HUES48 (cell line): ENCODE data around the gene NFYC.

Experiments
- H3K27ac ChIP-seq: one replicate; pipeline ENCODE4 v1.7.0; 2013; ENCODE audit warnings: low read depth, low read length, inconsistent platforms
- H3K27me3 ChIP-seq: 2 replicates; pipeline ENCODE4 v1.6.1; 2013; ENCODE audit warnings: mild to moderate bottlenecking, low read length; ENCODE audit not compliant: control insufficient read depth, insufficient read depth
- H3K36me3 ChIP-seq: 2 replicates; pipeline ENCODE4 v1.6.1; 2013; ENCODE audit warnings: low read length; ENCODE audit not compliant: control insufficient read depth, insufficient read depth
- H3K4me1 ChIP-seq: 2 replicates; pipeline ENCODE4 v1.6.1; 2013; ENCODE audit warnings: mild to moderate bottlenecking, low read length; ENCODE audit not compliant: control insufficient read depth, insufficient read depth
- H3K4me3 ChIP-seq: 2 replicates; pipeline ENCODE4 v1.5.1; 2013; ENCODE audit warnings: mild to moderate bottlenecking, low read depth, low read length
- H3K9ac ChIP-seq: 2 replicates; pipeline ENCODE4 v1.6.1; 2013; ENCODE audit warnings: mild to moderate bottlenecking, low read depth, low read length, moderate library complexity
- H3K9me3 ChIP-seq: 2 replicates; pipeline ENCODE4 v1.6.1; 2013; ENCODE audit warnings: low read length; ENCODE audit not compliant: control insufficient read depth, insufficient read depth

The NFYC gene

DNA sequence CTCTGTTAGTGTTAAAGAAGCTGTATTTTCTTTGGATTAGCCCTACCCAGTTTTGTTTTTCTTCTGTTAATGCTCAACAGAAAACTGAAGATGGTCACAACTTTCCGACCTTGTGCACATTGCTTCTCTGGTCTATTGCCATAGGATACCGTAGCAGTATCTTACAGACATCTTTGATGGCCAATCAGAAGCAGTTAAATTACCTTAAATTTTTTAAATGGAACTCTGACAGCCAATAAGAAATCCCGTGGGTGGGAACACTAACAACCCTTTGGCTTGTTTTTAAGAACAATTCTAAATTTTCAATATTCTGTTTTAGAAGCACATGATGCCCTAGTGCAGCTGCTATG, 17.2 kb downstream of the NFYC start:
- Histone ChIP-seq H3K9ac (peak overlapping the region; percentile 94), H3K27me3 (no peaks in the 10 kb centered on the region), H3K27ac (peak overlapping the region; percentile 94), H3K4me1 (peaks cover 35% of the 10 kb centered on the region), H3K4me3 (peak overlapping the region; percentile 85), H3K9me3 (no peaks in the 10 kb centered on the region), H3K36me3 (peaks cover 4% of the 10 kb centered on the region)

DNA sequence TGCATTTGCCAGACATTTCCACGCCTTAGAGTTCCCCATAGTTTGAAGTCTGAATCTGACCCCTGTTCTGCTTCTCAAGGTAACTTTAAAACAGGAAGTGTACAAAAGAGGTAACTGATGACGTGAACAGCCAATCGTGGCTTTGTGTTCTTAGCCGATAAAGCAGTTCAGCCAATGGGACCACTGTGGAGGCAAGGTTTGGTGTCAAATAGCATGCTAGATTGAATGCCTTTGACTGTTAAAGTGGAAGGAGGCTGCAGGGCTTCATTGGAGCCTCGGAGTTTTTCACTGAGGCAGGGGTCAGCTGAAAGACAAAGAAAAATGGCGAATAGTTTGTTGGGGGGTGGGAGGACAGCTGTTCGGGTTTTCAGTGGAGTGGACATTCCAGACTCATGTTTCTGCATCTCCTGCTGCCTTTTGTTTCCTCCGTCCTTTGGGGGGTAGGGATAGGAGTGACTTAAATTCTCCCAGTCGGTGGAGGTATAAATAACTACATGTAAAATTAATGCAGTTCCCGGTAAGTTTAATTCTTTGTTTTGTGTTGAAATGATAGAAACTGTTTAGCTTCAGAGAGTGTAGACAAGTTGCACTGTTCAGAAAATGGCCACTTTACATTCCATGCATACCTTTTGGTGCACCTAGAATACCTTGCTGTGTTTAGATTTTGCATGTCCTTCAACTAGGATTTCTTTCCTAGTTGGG, 17.7 kb downstream of the NFYC start:
- Histone ChIP-seq H3K27ac (peak overlapping the region; percentile 94), H3K4me1 (peaks cover 33% of the 10 kb centered on the region), H3K36me3 (peaks cover 7% of the 10 kb centered on the region), H3K9ac (peak overlapping the region; percentile 94), H3K27me3 (no peaks in the 10 kb centered on the region), H3K4me3 (peak overlapping the region; percentile 85), H3K9me3 (no peaks in the 10 kb centered on the region)

DNA sequence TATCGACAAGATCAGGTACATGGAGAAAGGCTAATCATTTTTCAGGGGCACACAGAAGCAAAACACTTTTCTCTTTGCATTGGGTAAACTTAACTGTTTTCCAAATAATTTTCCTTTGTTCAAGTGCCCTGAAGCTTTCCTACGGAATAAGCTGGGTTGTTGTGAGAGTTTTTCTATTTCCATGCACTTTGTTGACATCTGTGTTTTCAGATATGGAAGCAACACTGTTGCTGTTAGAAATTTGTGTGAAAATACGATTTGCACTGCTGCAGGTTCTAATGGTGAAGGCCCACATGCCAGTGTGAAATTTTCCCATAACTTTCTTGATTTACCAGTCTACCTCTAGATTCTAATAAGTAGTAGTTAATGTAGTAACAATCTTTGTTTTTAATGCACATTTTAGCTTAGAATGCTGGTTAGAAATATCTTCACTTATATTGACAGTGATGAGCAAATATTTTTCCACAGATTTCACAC, 18.3 kb downstream of the NFYC start:
- H3K4me3 ChIP-seq: peak overlapping the region; percentile 85
- H3K27me3 ChIP-seq: no peaks in the 10 kb centered on the region
- H3K9me3 ChIP-seq: no peaks in the 10 kb centered on the region
- H3K36me3 ChIP-seq: peaks cover 7% of the 10 kb centered on the region
- H3K27ac ChIP-seq: peak overlapping the region; percentile 94
- H3K4me1 ChIP-seq: peaks cover 31% of the 10 kb centered on the region
- H3K9ac ChIP-seq: peak overlapping the region; percentile 94

DNA sequence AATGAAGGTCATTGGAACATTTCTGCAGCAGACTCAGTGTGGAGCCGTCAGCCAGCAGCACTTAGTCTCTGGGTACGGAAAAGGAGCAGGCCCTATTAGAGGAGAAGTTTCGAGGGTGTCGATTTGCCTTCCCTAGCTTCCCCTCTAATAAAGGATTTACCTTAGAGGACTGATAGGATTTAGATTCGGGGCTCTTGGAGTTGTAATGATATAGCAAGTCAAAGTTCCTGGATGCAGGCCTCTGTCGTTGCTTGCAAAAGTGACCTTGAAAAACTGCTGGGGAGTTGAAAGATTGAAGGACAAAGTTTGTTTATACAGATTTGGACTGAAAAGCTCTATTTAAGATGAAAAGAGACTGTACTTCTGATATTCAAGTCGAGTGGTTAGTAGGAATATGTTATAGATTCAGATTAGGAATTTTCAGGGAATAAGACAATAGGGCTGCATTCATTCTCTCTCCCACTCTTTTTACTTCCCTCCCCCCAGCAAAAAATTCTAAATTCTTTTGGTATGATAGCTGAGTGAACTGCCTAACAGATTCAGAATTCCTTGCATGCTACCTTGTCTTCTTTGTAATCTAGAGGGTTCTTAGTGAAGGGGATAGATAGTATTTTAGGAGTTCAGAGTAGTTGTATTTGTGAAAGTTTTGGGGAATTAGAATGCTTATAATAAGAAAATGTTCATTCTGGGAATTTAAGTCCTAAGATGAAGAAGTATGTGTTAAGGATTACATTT, 19.2 kb downstream of the NFYC start:
- H3K27me3 ChIP-seq: no peaks in the 10 kb centered on the region
- peaks cover 7% of the 10 kb centered on the region for H3K36me3 ChIP-seq
- peak overlapping the region; percentile 85 for H3K4me3 ChIP-seq
- H3K27ac ChIP-seq: peak overlapping the region; percentile 69
- no peaks in the 10 kb centered on the region for H3K9me3 ChIP-seq
- peak overlapping the region; percentile 94 for H3K9ac ChIP-seq
- peaks cover 25% of the 10 kb centered on the region for H3K4me1 ChIP-seq

DNA sequence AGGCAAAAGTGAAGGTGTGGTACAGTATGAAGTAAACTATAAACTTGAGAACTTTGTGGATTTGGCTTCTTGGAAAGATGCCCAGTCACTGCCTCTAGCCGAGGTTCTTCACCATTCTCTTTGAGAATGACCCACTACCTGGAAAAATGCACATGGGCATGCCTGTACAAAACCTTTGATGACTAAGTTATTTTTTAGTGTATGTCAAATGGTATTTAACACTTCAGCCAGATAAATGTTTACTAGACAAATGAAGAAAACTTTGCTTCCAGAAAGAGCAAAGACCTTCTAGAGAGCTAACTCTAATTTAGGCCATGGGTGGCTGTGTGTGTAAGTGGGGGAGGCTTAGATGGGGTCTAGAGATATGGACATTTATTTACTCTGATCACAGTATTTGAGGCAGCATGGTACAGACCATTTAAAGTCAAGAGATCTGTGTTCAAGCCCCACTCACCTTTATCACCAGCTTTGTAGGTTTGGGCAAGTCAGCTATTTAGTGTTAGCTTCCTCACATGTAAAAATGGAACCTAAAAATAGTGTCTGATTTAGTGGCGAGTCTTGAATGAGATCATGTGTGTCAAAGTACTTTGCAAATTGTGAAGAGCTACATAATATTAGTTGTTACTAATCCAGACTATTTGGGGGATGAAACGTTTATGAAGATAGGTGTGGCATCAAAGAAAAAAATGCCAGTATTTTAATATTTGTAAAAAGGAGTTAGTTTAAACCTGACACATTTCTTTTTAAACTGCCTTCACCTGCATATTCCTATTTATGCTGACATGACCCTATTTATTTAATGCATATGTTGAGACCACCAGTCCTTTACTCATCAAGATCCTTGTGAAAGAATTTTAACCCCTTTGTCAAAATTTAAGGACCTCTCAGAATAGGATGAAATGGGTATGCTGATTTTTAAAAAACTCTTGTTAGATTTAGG, 20.2 kb downstream of the NFYC start:
- no peaks in the 10 kb centered on the region for H3K27me3 ChIP-seq
- H3K9ac ChIP-seq: no peak overlapping the region; the same call in 1 of the 2 replicates
- peaks cover 25% of the 10 kb centered on the region for H3K4me1 ChIP-seq
- H3K36me3 ChIP-seq: peaks cover 7% of the 10 kb centered on the region
- H3K4me3 ChIP-seq: peak overlapping the region; percentile 85
- H3K9me3 ChIP-seq: no peaks in the 10 kb centered on the region
- H3K27ac ChIP-seq: peak overlapping the region; percentile 59

DNA sequence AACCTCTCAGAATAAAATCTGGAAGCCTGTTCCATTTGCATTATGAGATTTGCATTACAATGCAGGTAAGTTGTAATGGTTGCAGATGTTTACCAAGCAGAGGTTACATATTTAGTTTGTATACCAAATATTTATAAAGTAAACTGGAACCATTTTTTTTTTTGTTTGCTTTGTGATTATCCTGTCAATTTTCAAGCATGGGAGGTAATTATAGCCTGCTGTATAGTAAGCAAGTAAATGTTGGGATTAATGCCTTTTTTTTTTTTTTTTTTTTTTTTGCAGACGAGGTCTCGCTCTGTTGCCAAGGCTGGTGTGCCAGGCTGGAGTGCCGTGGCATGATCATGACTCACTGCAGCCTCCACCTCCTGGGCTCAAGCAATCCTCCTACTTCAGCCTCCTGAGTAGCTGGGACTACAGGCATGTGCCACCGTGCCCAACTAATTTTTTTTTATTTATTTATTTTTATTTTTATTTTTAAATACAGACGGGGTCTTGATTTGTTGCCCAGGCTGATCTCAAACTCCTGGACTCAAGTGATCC, 21.0 kb downstream of the NFYC start:
- Histone ChIP-seq H3K9me3 (no peaks in the 10 kb centered on the region), H3K27ac (peak overlapping the region; percentile 37), H3K27me3 (no peaks in the 10 kb centered on the region), H3K4me1 (peaks cover 25% of the 10 kb centered on the region), H3K36me3 (peaks cover 7% of the 10 kb centered on the region), H3K9ac (no peak overlapping the region), H3K4me3 (no peak overlapping the region)

DNA sequence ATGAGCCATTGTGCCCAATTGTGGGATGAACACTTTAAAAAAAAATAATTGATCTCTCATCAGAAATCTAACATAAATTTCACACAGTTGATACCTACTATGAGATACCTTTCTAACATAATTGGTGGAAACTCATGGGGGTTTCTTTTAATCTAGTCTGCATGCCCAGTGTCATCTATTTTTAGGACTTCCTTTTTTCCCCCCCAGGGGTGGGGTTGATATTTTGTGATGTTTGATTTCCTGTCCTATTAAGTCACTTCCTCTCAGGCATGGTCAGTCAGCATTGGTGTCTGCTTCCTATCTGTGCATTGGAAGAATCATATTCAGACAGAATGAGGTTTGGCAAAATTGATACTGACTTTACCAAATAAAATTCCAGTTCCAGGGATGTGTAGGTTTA, 21.5 kb downstream of the NFYC start:
- no peak overlapping the region for H3K9ac ChIP-seq
- no peak overlapping the region for H3K4me3 ChIP-seq
- peaks cover 24% of the 10 kb centered on the region for H3K4me1 ChIP-seq
- H3K27me3 ChIP-seq: no peaks in the 10 kb centered on the region
- no peaks in the 10 kb centered on the region for H3K9me3 ChIP-seq
- no peak overlapping the region for H3K27ac ChIP-seq
- H3K36me3 ChIP-seq: peaks cover 7% of the 10 kb centered on the region

DNA sequence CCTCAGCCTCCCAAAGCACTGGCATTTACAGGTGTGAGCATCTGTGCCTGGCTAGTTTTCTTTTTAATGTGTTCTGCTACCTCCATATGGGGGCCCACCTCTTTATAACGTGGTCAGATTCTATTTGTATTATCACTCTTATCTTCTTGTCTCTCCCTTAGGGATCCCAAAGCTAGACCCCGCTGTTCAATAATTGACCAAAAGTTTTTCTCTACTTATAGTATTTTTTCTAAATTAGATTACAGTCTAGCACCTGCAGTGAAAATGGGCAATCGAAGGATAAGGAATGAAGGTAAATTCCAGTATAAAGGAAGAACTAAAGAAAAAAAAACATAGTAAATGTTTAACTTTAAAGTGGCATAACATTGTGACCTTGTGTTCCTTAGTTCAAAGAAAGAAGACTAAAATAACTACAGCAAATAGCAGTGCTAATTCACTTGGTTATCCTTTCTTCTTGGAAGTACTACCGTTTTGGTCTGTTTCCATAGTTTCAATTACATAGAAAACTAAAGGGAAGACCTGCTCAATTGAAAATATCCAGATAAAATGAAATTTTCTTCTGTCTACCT, 24.1 kb downstream of the NFYC start:
- Histone ChIP-seq H3K9me3 (no peaks in the 10 kb centered on the region), H3K36me3 (peaks cover 7% of the 10 kb centered on the region), H3K4me1 (peaks cover 18% of the 10 kb centered on the region), H3K27me3 (no peaks in the 10 kb centered on the region), H3K4me3 (no peak overlapping the region), H3K27ac (no peak overlapping the region), H3K9ac (no peak overlapping the region)

DNA sequence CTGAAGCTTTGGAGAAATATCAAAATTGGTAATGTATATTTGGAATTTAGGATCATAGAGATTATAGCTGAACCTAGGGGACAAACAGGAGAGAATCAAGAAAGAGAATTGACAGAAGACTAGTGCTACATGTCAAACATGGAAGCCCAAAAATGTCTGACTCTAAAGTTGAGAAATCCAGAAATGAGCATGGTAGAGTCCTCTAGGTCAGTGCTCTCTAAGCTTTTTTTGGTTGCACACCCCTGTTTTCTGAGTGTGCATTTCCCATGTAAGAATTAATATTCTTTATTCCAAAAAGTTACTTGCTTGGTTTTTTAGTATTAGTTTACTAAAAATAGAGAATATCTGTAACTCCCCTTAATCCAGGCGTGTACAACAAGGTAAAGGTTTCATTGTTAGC, 25.6 kb downstream of the NFYC start:
- H3K27me3 ChIP-seq: no peaks in the 10 kb centered on the region
- H3K36me3 ChIP-seq: peaks cover 7% of the 10 kb centered on the region
- H3K9me3 ChIP-seq: no peaks in the 10 kb centered on the region
- no peak overlapping the region for H3K9ac ChIP-seq
- no peak overlapping the region for H3K4me3 ChIP-seq
- H3K4me1 ChIP-seq: peaks cover 4% of the 10 kb centered on the region
- no peak overlapping the region for H3K27ac ChIP-seq

DNA sequence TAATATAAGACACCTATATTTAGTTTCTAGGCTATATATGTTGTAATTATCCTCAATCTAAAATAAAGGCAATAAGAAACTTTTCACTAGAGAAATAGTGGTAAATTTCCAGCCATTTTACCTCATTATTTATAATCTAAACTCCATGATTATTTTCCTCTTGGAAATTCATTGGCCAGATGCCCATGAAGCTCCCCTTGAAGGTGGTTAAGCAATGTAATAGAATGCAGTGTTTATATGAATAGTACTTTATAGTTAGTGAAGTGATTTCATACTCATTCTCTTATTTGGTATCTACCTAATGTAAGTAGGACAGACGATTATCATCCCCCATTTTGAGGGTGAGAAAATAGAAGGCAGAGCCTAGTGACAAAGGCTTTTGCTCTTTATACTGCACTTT, 26.5 kb downstream of the NFYC start:
- Histone ChIP-seq H3K9me3 (no peaks in the 10 kb centered on the region), H3K27ac (no peak overlapping the region), H3K4me1 (0 out of 2 replicates have a peak, but pooled peaks cover 2% of the 10 kb centered on the region), H3K27me3 (no peaks in the 10 kb centered on the region), H3K36me3 (peaks cover 7% of the 10 kb centered on the region), H3K9ac (no peak overlapping the region), H3K4me3 (no peak overlapping the region)
